Activated T-cell treated with anti-CD3 and anti-CD28 coated beads, Interleukin-2, amount 50 U/mL, for 4 hours (primary cell): ENCODE measurements around the gene PRRG3. TPM values are rescaled to one million over a fixed set of nuclear protein-coding genes. Genes with fewer than 3 reads are reported as not detected.
"Not testable (repeated sequence)": the region's sequence is repeated elsewhere in the genome, so short reads cannot be mapped to it uniquely, and the experiment has no call there.

Experiments used
- ATAC-seq, 2 donors: fragments of 200-7000 bp; cut with Tn5 transposase; one replicate each; pipeline ENCODE4 v1.10.0; 2021
- DNase-seq: peaks from one replicate; pipeline ENCODE4 v3.0.0-alpha.2; 2020
- H3K27me3 Mint-ChIP-seq: one replicate; pipeline ENCODE4 v1.8.0; 2021; ENCODE audit warnings: low read depth, mixed read lengths
- H3K36me3 Mint-ChIP-seq: one replicate; pipeline ENCODE4 v1.8.0; 2022; ENCODE audit warnings: mixed read lengths; ENCODE audit not compliant: insufficient read depth
- H3K4me1 Mint-ChIP-seq: one replicate; pipeline ENCODE4 v1.8.0; 2021; ENCODE audit warnings: low read depth, mixed read lengths
- H3K4me3 Mint-ChIP-seq: one replicate; pipeline ENCODE4 v1.8.0; 2021; ENCODE audit warnings: mild to moderate bottlenecking, moderate library complexity, mixed read lengths
- H3K9me3 Mint-ChIP-seq: one replicate; pipeline ENCODE4 v1.8.0; 2021; ENCODE audit warnings: mixed read lengths
- total RNA-seq, 3 donors: library from RNA; stranded (reverse); gene quantifications; one replicate each; pipeline ENCODE4 v1.2.1, GENCODE V29; 2021

Gene PRRG3
- not detected for total RNA-seq

DNA sequence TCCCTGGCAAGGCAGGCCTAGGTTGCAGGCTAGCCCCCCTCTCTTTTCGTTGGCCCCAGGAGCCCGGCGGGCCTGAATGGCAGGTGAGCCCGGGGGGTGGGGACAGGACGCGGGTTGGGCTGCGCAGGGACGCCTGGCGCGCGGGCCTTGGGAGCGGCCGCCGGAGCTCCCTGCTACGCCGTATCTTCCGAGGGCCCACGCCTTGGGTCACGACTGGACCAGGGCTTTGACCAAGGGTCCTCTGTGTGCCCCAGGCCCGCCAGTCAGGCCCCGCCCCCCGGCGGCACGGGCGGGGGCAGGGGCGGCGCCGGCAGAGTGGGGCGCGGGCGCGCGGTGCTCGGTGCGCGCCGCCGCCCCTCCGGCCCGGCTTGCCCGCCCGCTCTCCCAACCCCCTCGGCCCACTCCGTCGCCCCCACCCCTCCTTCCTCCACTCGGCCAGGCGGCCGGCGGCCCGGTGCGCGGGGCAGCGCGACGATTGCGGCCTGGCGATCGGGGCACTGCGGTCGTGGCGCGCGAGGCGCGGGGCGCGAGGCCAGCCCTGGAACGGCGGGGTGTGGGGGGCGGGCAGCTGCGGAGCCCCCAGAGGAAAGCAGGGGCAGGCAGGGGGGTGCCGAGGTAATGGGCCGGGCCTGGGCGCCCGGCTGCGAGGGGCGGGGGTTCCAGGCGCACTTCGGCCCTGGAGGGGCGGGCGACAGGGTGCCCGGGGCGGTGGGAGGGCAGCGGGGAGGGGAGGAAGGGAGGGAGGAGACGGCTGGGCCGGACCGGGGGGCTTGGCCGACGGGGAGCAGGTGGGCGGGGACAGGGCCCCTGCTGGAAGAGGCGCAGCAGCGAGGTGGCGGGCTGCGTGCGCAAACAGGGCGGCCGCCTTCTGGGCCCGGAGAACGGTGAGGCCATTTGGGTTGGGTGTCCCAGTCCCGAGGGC lies at the start of gene PRRG3:
Gene PRRG3, plus strand, starts transcription at position 798 of the 922 bp plus-strand sequence. CDS start 3,357 bp downstream, outside the sequence.
- Mint-ChIP-seq H3K27me3 (peaks cover 23% of the 10 kb centered on the region), H3K4me3 (no peak within 1 kb of the TSS), H3K9me3 (no peaks in the 10 kb centered on the region), H3K4me1 (no peaks in the 10 kb centered on the region), H3K36me3 (no peaks in the 10 kb centered on the region)
- ATAC-seq (peak in 1 of 2 donors; percentile 18), DNase-seq (no peak)

DNA sequence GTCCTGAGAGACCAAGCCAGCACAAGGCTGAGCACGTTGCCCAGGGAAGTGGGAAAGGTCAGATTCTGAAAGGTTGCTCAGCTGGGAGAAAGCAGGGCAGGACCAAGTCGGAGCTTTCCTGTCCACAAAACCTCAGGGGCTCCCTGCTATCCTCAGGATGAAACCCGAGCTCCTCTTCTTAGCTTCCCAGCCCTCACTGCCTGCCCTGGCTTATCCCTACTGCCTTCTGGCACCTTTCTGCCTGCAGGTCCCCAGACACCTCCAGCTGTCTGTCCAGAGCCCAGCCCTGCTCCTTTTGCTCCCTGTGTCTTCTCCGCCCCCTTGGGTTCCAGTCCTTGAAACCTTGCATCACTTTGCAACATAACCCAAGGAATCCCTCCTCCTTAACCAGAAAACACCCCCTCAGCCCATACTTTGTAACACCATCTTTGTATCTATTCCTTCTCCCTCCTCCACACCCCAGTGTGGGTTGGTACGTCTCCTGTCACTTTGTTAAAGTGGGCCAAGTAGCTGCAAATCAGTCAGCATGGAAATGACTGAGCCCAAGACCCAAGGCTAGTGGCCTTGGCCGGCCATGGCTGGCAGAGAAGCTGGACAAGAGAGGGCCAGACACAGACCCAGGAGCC lies 20.0 kb upstream of the PRRG3 start:
- DNase-seq, result no peak
- no peak for ATAC-seq
- no peaks in the 10 kb centered on the region for H3K36me3 Mint-ChIP-seq
- no peaks in the 10 kb centered on the region for H3K4me1 Mint-ChIP-seq
- no peaks in the 10 kb centered on the region for H3K9me3 Mint-ChIP-seq
- H3K27me3 Mint-ChIP-seq, result peaks cover 4% of the 10 kb centered on the region
- H3K4me3 Mint-ChIP-seq, result no peak overlapping the region

DNA sequence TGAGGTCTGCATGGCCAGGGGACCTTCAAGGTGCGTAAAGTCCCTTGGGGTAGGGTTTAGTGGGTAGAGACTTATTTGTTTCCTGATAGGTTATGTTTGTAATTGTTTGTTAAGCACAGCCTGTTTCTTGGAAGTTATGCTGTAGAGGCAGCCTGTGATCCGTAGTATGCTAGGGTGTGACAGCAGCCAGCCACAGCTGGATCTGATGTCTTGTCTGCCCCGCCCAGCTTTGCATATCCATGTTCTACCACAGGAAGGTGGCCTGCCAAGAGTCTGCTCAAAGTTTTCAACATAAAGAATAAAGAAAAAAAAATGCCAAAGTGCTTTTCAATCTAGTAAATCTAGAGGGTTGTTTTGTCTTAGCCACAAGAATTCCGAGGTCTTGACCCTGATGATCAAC lies 19.1 kb upstream of the PRRG3 start:
- H3K27me3 Mint-ChIP-seq, result peaks cover 4% of the 10 kb centered on the region
- H3K4me1 Mint-ChIP-seq, result no peaks in the 10 kb centered on the region
- DNase-seq (no peak), ATAC-seq (no peak)
- H3K36me3 Mint-ChIP-seq, result no peaks in the 10 kb centered on the region
- no peak overlapping the region for H3K4me3 Mint-ChIP-seq
- H3K9me3 Mint-ChIP-seq, result no peaks in the 10 kb centered on the region

DNA sequence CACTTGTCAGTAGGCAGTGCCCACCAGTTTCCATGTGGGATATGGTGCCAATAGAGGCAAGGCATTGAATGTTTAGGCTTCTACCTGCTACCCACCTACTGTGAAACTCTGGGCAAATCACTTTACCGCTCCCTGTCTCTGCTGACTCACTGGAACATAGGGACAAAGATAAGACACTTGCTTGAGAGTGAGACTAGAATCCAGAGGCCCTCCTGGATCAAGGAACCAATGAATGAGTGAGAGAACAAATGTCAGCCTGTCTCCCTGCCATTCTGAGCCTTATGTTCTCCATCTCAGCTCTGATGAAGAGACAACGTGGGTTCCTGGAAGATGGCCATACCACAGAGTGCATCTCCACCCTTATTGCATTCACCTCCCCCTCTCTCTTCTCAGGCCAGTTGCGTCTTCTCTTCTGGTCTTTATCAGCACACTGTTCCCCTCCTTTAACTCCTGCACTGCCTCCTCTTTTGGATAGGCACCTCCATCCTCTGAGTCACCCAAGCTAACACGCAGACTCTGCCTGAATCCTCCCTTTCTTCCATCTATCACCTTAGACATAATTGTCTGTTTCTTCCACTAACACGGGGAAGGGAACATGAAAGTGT lies 15.4 kb upstream of the PRRG3 start:
- no peaks in the 10 kb centered on the region for H3K4me1 Mint-ChIP-seq
- no peaks in the 10 kb centered on the region for H3K9me3 Mint-ChIP-seq
- no peak for ATAC-seq
- H3K4me3 Mint-ChIP-seq, result no peak overlapping the region
- H3K27me3 Mint-ChIP-seq, result peaks cover 19% of the 10 kb centered on the region
- H3K36me3 Mint-ChIP-seq, result no peaks in the 10 kb centered on the region
- no peak for DNase-seq

DNA sequence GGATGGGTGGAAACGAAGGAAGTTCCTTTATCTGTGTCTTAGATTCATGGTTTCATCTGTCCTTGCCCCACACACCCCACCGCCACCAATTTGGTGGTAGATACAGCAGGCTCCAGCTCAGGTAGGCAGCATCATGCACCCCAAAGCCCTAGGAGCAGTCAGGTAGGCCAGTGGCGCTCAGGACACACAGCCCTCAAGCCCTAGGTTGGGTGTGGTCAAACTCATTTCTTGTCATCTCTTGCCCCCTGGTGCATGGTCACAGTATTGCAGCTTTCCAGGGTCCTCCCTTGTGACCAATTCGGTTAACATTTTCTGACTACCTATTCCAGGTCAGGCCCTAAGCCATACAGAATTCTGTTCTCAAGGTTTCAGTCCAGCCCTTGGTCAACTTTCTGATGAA lies 14.5 kb upstream of the PRRG3 start:
- H3K36me3 Mint-ChIP-seq, result no peaks in the 10 kb centered on the region
- H3K9me3 Mint-ChIP-seq, result no peaks in the 10 kb centered on the region
- peak; percentile 52 to 62 for ATAC-seq
- no peaks in the 10 kb centered on the region for H3K4me1 Mint-ChIP-seq
- H3K4me3 Mint-ChIP-seq, result no peak overlapping the region
- H3K27me3 Mint-ChIP-seq, result peaks cover 19% of the 10 kb centered on the region
- DNase-seq, result peak; percentile 52

DNA sequence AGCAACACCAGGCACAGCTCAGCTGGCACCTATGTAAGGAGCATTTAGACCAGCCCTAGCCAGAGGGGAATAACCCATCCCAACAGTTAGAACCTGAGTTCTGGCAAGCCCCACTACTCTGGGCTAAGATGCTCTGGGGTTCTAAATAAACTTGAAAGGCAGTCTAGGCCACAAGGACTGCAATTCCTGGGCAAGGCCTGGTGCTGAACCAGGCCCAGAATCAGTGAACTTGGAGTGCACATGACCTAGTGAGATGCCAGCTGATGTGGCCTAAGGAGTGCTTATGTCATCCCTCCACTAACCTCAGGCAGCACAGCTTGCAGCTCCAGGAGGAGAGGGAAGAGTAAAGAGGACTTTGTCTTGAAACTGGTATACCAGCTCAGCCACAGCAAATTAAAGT lies 7.6 kb upstream of the PRRG3 start:
- no peak for ATAC-seq
- H3K4me1 Mint-ChIP-seq, result no peaks in the 10 kb centered on the region

DNA sequence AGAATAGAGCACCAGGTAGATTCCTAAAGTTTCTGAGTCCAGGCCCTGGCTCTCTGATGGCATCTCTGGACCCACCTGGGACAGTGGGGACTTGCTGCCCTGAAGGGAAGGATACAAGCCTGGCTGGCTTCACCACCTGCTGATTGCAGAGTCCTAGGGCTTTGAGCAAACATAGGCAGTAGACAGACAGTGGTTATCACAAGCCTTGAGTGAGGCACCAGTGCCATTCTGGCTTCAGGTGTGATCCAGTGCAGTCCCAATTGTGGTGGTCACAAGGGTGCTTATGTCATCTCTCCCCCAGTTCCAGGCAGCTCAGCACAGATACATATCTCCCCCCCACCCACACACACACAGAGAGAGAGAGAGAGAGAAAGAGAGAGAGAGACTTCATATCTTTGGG lies 6.6 kb upstream of the PRRG3 start:
- Mint-ChIP-seq H3K4me1 (no peaks in the 10 kb centered on the region), H3K9me3 (no peaks in the 10 kb centered on the region), H3K36me3 (no peaks in the 10 kb centered on the region), H3K4me3 (no peak overlapping the region), H3K27me3 (peaks cover 3% of the 10 kb centered on the region)
- DNase-seq (no peak), ATAC-seq (no peak)

More for the DNA sequence above, 7.6 kb upstream of the PRRG3 start:
- Mint-ChIP-seq H3K27me3 (peaks cover 10% of the 10 kb centered on the region), H3K9me3 (no peaks in the 10 kb centered on the region), H3K4me3 (no peak overlapping the region), H3K36me3 (no peaks in the 10 kb centered on the region)
- no peak for DNase-seq

DNA sequence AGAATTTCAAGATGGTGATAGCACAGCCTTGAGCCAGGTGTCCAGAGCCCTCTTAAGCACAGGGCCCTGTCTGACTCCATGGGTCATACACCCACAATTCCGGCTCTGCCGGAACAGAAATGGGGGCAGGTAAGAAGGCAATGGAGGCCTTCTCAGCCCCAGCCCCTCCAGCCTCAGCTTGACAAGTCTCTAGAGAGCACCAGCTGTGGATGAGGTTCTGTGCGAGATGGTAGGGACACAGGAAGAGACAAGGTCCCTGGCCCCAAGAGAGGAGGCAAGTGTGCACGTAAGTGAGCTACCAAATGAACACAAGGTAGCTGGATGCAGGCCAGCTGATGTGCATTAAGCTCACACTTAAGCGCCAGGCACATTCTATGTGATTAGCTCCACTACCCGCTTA lies 2.4 kb upstream of the PRRG3 start:
- no peak for DNase-seq
- Mint-ChIP-seq H3K4me1 (no peaks in the 10 kb centered on the region), H3K27me3 (peaks cover 22% of the 10 kb centered on the region), H3K9me3 (no peaks in the 10 kb centered on the region), H3K36me3 (no peaks in the 10 kb centered on the region), H3K4me3 (no peak overlapping the region)
- no peak for ATAC-seq

DNA sequence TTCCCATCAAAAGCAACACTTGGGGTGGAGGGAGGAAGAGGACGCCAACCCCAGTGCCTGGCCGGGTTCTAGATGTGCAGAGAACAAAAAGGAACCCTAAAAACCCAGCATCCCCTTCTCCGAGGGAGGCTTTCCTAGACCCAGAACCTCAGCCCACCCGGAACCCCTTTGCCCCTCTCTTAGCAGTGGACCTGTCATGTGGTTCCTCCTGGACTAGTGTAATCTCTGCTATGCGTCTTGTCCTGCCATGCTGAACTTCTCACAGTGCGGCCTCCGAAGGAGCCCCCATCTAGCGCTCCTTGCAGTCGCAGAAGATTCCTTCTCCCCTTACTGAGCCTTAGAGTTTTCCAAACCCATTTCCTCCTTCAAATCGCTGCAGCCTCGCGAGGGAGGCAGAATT lies 1.1 kb upstream of the PRRG3 start:
- Mint-ChIP-seq H3K9me3 (no peaks in the 10 kb centered on the region), H3K36me3 (no peaks in the 10 kb centered on the region)
- ATAC-seq, result no peak

DNA sequence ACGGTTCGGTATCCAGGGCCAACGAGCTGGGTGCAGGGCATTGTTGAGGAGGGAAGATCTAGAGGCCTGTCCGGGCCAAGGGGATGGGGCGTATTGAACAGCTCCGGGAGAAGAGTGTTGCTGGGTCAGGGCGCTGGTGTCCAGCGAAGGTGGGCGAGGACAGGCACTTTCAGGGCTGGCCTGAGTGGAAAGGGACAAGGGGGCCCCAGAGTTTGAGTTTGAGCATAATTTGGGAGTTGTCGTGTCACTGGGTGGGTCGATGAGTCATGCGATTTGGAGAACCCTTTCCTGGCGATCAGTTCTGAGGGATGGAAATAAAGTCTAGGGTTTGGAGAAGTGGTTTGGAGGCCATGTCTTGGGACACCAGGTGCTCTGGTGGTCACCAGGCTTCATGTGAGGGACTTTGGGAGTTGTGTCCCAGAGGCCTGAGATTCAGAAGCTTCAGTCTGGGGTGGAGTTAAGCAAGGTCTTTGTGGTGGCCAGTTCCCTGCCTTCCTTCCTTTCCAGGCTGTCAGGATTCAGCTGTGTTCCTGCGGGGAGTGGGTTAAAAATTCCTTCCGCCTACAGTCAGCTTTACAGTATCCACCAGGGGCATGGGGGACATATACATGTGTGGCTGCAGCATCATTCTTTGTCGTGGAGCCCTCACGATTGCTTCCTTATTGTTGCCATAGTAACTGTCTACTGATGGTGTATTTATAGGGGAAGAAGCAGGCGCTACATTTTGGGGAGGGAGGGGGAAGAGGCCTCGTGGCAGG lies 504 bp downstream of the PRRG3 start:
- Mint-ChIP-seq H3K4me3 (no peak overlapping the region), H3K36me3 (no peaks in the 10 kb centered on the region), H3K4me1 (no peaks in the 10 kb centered on the region), H3K27me3 (peaks cover 23% of the 10 kb centered on the region), H3K9me3 (no peaks in the 10 kb centered on the region)
- ATAC-seq (no peak), DNase-seq (no peak)

More for the DNA sequence above, 1.1 kb upstream of the PRRG3 start:
- H3K4me3 Mint-ChIP-seq, result no peak overlapping the region
- no peak for DNase-seq
- H3K27me3 Mint-ChIP-seq, result peaks cover 23% of the 10 kb centered on the region
- H3K4me1 Mint-ChIP-seq, result no peaks in the 10 kb centered on the region

DNA sequence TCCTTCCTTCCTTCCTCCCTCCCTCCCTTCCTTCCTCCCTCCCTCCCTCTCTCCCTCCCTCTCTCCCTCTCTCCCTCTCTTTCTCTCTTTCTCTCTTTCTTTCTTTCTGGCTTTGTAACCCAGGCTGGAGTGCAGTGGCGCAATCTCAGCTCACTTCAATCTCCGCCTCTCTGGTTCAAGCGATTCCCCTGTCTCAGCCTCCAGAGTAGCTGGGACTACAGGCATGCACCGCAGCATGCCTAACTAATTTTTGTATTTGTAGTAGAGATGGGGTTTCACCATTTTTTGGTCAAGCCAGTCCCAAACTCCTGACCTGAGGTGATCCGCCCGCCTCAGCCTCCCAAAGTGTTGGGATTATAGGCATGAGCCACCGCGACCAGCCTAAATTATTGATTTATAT lies 1.8 kb downstream of the PRRG3 start:
- H3K36me3 Mint-ChIP-seq, ATAC-seq, H3K4me1 Mint-ChIP-seq, H3K9me3 Mint-ChIP-seq, DNase-seq, H3K4me3 Mint-ChIP-seq: not testable (repeated sequence)
- peaks cover 23% of the 10 kb centered on the region for H3K27me3 Mint-ChIP-seq

DNA sequence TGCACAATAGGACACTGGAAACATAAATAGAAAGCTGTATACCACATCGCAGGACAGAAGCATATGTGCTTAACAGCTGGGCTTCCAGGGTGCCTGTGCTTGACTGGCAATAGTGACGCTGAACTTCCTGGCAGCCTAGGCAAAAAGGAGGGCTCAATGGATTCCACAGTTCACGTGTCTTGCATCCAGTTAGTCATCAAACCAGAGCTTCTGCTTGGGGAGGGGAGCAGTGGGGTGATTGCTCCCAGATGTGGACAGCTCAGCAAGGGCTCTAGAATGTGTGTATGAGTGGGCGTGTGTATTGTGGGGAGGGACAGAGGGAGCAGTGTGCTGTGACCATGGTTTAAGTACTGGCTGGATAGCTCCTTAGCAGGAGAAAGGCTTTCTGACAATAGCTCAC lies 2.3 kb downstream of the PRRG3 start:
- Mint-ChIP-seq H3K4me1 (no peaks in the 10 kb centered on the region), H3K9me3 (no peaks in the 10 kb centered on the region), H3K27me3 (peaks cover 23% of the 10 kb centered on the region), H3K4me3 (no peak overlapping the region), H3K36me3 (no peaks in the 10 kb centered on the region)
- DNase-seq (no peak), ATAC-seq (no peak)

DNA sequence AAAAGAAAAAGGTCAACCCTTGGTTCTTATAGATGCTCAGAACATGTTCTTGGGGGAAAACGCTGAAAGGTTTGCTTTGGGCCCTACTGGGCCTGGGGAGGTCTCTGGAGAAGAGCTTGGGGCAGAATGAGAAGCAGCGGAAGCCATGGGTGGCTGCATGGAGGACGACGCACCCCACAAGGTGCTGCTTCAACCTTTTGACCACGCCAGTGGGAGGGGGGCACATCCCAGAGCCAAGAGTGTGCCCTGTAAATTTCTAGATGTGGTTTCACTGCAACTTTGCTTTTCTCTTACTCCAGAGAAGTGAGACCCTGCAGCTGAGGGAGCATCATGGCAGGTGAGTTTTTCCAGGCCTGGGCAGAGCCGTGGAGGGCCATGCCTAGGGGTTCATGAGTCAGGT lies 3.2 kb downstream of the PRRG3 start:
- DNase-seq, result no peak
- no peaks in the 10 kb centered on the region for H3K4me1 Mint-ChIP-seq
- H3K9me3 Mint-ChIP-seq, result no peaks in the 10 kb centered on the region
- H3K36me3 Mint-ChIP-seq, result no peaks in the 10 kb centered on the region
- ATAC-seq, result no peak
- no peak overlapping the region for H3K4me3 Mint-ChIP-seq
- peaks cover 23% of the 10 kb centered on the region for H3K27me3 Mint-ChIP-seq

DNA sequence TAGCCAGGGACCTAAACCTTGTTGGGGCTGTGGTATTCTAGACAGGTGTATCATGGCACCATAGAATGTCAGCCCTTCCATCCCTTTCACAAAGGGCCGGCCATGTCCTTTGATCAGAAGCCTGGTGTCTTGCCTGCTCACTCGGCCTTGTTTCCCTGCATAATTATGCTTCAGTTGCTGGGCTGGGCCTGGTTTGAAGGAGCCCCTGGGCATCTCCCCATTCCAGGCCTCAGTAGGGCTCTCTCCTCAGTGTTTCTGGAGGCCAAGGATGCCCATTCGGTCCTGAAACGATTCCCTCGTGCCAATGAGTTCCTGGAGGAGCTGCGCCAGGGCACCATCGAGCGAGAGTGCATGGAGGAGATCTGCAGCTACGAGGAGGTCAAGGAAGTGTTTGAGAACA lies 4.5 kb downstream of the PRRG3 start:
- Mint-ChIP-seq H3K4me1 (no peaks in the 10 kb centered on the region), H3K36me3 (no peaks in the 10 kb centered on the region), H3K9me3 (no peaks in the 10 kb centered on the region), H3K4me3 (no peak overlapping the region), H3K27me3 (peaks cover 15% of the 10 kb centered on the region)
- DNase-seq (no peak), ATAC-seq (no peak)
